ENCODE results near the gene ZNF425.
A peak's percentile ranks its signal among the peaks of the same experiment; 100 is the strongest.
"Not testable (repeated sequence)": the region's sequence is repeated elsewhere in the genome, so short reads cannot be mapped to it uniquely, and the experiment has no call there.

The ZNF425 gene

GRCh38 chr7:149125863-149126661, at the start of gene ZNF425:
Gene ZNF425 (minus strand): TSS chr7:149126324. CDS start chr7:149126213, 111 bp downstream.
- DNase-seq = peak; percentile 96

- no peak for DNase-seq
Observed at GRCh38 chr7:149175150-149175549, 49.0 kb upstream of the ZNF425 start.

GRCh38 chr7:149172534-149172920, 46.4 kb upstream of the ZNF425 start:
- no peak for DNase-seq

- no peak for DNase-seq
Observed at GRCh38 chr7:149171892-149172533, 45.9 kb upstream of the ZNF425 start.

- no peak for DNase-seq
Observed at GRCh38 chr7:149166630-149167352, 40.7 kb upstream of the ZNF425 start.

GRCh38 chr7:149166142-149166541, 40.0 kb upstream of the ZNF425 start:
- no peak for DNase-seq

- DNase-seq = no peak
Observed at GRCh38 chr7:149161241-149161848, 35.2 kb upstream of the ZNF425 start.

- DNase-seq = no peak
Observed at GRCh38 chr7:149156898-149157297, 30.8 kb upstream of the ZNF425 start.

- no peak for DNase-seq
Observed at GRCh38 chr7:149154056-149154455, 27.9 kb upstream of the ZNF425 start.

- DNase-seq = no peak
Observed at GRCh38 chr7:149153346-149153745, 27.2 kb upstream of the ZNF425 start.

GRCh38 chr7:149150981-149151380, 24.9 kb upstream of the ZNF425 start:
- DNase-seq = no peak

GRCh38 chr7:149147752-149148653, 21.9 kb upstream of the ZNF425 start:
- peak; percentile 69 to 71 for DNase-seq

- peak; percentile 82 to 83 for DNase-seq
Observed at GRCh38 chr7:149147072-149147751, 21.1 kb upstream of the ZNF425 start, which contains the start of gene ZNF398. Gene ZNF398 (plus strand): TSS chr7:149147453. CDS start chr7:149147743, 290 bp downstream.

GRCh38 chr7:149145031-149145845, 19.1 kb upstream of the ZNF425 start:
- no peak for DNase-seq

- DNase-seq = not testable (repeated sequence)
Observed at GRCh38 chr7:149144436-149144922, 18.4 kb upstream of the ZNF425 start.

- no peak for DNase-seq
Observed at GRCh38 chr7:149141893-149142292, 15.8 kb upstream of the ZNF425 start.

GRCh38 chr7:149140831-149141230, 14.7 kb upstream of the ZNF425 start:
- no peak for DNase-seq

- no peak for DNase-seq
Observed at GRCh38 chr7:149136118-149136517, 10.0 kb upstream of the ZNF425 start.

GRCh38 chr7:149133028-149133710, 7.0 kb upstream of the ZNF425 start:
- DNase-seq = no peak

Data from stimulated activated CD4-positive, alpha-beta T cell treated with anti-CD3 and anti-CD28 coated beads, Interleukin-2, amount 100 ng/mL, for 24 hours (primary cell).